Calu3 (cell line): ENCODE measurements around the gene RFC2. TPM values are rescaled to one million over a fixed set of nuclear protein-coding genes. Genes with fewer than 3 reads are reported as not detected.

Experiments used
- BruUV-seq: library from RNA; stranded (reverse); fragments of 400-500 nt; replicated peaks from 2 replicates; lab custom pipeline; 2021; lab: Mats Ljungman, UMichigan
- CTCF ChIA-PET: fragments of 300-600 bp; sonication (Branson Sonifier 250); formaldehyde crosslinking; loops from one replicate; lab custom pipeline; 2022; ENCODE audit warnings: antibody characterized with exemption; lab: Charles Lee
- DNase-seq: peaks from one replicate; pipeline ENCODE4 v3.0.0; 2022
- H3K27ac Mint-ChIP-seq: one replicate; pipeline ENCODE4 v1.8.0; 2022; ENCODE audit warnings: mixed read lengths; ENCODE audit not compliant: unreplicated experiment
- H3K27me3 Mint-ChIP-seq: one replicate; pipeline ENCODE4 v1.8.0; 2022; ENCODE audit warnings: mixed read lengths; ENCODE audit not compliant: unreplicated experiment
- H3K36me3 Mint-ChIP-seq: one replicate; pipeline ENCODE4 v1.8.0; 2022; ENCODE audit warnings: mild to moderate bottlenecking, moderate library complexity, mixed read lengths; ENCODE audit not compliant: insufficient read depth, unreplicated experiment
- H3K4me1 Mint-ChIP-seq: one replicate; pipeline ENCODE4 v1.8.0; 2022; ENCODE audit warnings: mild to moderate bottlenecking, low read depth, mixed read lengths; ENCODE audit not compliant: unreplicated experiment
- H3K4me3 Mint-ChIP-seq: one replicate; pipeline ENCODE4 v1.8.0; 2022; ENCODE audit warnings: mild to moderate bottlenecking, low read depth, moderate library complexity, mixed read lengths; ENCODE audit not compliant: unreplicated experiment
- H3K9me3 Mint-ChIP-seq: one replicate; pipeline ENCODE4 v1.8.0; 2022; ENCODE audit warnings: low read depth, mixed read lengths; ENCODE audit not compliant: unreplicated experiment
- CTCF ChIP-seq: fragments of 200-600 bp; IDR thresholded peaks from one replicate; pipeline ENCODE4 v1.8.0; 2022; ENCODE audit warnings: antibody characterized with exemption; ENCODE audit not compliant: unreplicated experiment
- intact Hi-C: fragments of 100-400 bp; cut with micrococcal nuclease; formaldehyde crosslinking; loops from one replicate; pipeline ENCODE4 v1.10.0; 2022; ENCODE audit not compliant: unreplicated experiment
- total RNA-seq: library from RNA; stranded (reverse); gene quantifications from 2 replicates; pipeline ENCODE4 v1.2.3, GENCODE V29; 2022

Gene RFC2
- total RNA-seq, 1 experiment from 2014 or later = 32.5 TPM

GRCh38 chr7:74190259-74190658 lies 63.9 kb downstream of the RFC2 start:
- intact Hi-C loops = no loop called here
- no peak for TF ChIP-seq CTCF
- Mint-ChIP-seq H3K4me3 (no peak overlapping the region), H3K4me1 (no peaks in the 10 kb centered on the region), H3K36me3 (peaks cover 36% of the 10 kb centered on the region), H3K9me3 (no peaks in the 10 kb centered on the region), H3K27ac (no peak overlapping the region), H3K27me3 (no peaks in the 10 kb centered on the region)
- CTCF ChIA-PET = no interaction called here
- BruUV-seq = no TSS peak
- no peak for DNase-seq

DNA sequence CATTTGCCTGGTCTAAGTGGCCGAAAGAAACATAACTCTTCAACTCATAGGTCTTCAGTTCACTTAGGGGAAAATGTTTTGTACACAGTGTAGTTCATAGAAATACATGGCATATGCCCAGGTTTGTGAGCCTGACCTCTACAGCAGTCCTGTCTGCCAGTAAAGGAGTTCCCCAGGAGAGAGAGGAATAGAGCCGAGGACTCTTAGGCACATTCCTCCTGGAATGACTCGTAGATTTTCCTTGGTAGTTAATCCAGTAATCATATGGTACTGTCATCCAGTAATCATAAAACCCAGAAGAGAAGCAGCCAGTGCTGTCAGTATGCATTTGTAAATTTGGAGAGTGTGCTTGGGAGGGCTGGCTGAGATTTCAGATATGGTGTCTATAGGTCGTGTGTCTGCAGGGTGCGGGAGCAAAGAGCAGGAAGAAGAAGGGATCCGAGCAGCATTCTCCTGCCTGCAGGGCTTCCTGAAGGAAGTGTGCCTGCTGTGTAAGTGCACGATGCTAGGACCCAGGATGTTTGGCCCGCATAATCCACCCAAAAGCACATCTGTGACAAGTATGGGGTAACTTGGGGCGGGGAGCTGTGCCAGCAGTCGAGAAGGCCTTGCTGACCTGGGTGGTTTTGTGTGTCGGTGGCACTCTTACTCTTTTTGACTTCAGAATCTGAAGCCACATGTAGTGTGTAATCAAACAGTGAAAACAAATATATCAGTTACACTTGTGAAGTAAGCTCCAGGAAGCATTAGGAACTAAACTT lies 66.1 kb downstream of the RFC2 start:
- Mint-ChIP-seq H3K9me3 (no peaks in the 10 kb centered on the region), H3K4me3 (no peak overlapping the region), H3K4me1 (peaks cover 12% of the 10 kb centered on the region), H3K36me3 (peaks cover 21% of the 10 kb centered on the region), H3K27me3 (no peaks in the 10 kb centered on the region), H3K27ac (no peak overlapping the region)
- CTCF ChIA-PET = no interaction called here
- BruUV-seq = no TSS peak
- intact Hi-C loops = no loop called here
- DNase-seq = no peak
- TF ChIP-seq CTCF = no peak

GRCh38 chr7:74185636-74186035 lies 68.6 kb downstream of the RFC2 start:
- TF ChIP-seq CTCF = no peak
- Mint-ChIP-seq H3K4me1 (peaks cover 22% of the 10 kb centered on the region), H3K4me3 (no peak overlapping the region), H3K27me3 (no peaks in the 10 kb centered on the region), H3K9me3 (no peaks in the 10 kb centered on the region), H3K27ac (no peak overlapping the region), H3K36me3 (peaks cover 10% of the 10 kb centered on the region)
- BruUV-seq = no TSS peak
- intact Hi-C loops = no loop called here
- DNase-seq = no peak
- CTCF ChIA-PET = interaction anchor here (0.5 kb wide), 1 partner anchor 110 kb away, joined by 3 read pairs; no protein-coding TSS in a partner anchor

- no peak overlapping the region for H3K4me3 Mint-ChIP-seq
- intact Hi-C loops = no loop called here
- no TSS peak for BruUV-seq
- H3K36me3 Mint-ChIP-seq = peaks cover 14% of the 10 kb centered on the region
- no peaks in the 10 kb centered on the region for H3K27me3 Mint-ChIP-seq
- TF ChIP-seq CTCF = no peak
- DNase-seq = no peak
- CTCF ChIA-PET = no interaction called here
- no peaks in the 10 kb centered on the region for H3K9me3 Mint-ChIP-seq
- peaks cover 22% of the 10 kb centered on the region for H3K4me1 Mint-ChIP-seq
- no peak overlapping the region for H3K27ac Mint-ChIP-seq
Measured at GRCh38 chr7:74185016-74185415, 69.2 kb downstream of the RFC2 start.
